SK-N-MC (cell line): Measurements from ENCODE around the gene DNAH14.
"Not testable (repeated sequence)": the region's sequence is repeated elsewhere in the genome, so short reads cannot be mapped to it uniquely, and the experiment has no call there.

ENCODE experiments used
- EZH2 ChIP-seq: fragments of 200-600 bp; sonication (generic); IDR thresholded peaks from one replicate; pipeline ENCODE4 v1.6.1; 2017; ENCODE audit warnings: antibody characterized with exemption
- FOXP2 ChIP-seq: optimal IDR thresholded peaks from 2 replicates; pipeline ENCODE3; 2011; ENCODE audit warnings: mild to moderate bottlenecking, moderate library complexity; ENCODE audit not compliant: insufficient read depth; ENCODE audit errors: extremely low read length, control extremely low read depth
- POLR2AphosphoS5 ChIP-seq: IDR thresholded peaks from 2 replicates; pipeline ENCODE4 v1.6.1; 2012; ENCODE audit warnings: mild to moderate bottlenecking, low read depth, low read length, borderline replicate concordance

DNA sequence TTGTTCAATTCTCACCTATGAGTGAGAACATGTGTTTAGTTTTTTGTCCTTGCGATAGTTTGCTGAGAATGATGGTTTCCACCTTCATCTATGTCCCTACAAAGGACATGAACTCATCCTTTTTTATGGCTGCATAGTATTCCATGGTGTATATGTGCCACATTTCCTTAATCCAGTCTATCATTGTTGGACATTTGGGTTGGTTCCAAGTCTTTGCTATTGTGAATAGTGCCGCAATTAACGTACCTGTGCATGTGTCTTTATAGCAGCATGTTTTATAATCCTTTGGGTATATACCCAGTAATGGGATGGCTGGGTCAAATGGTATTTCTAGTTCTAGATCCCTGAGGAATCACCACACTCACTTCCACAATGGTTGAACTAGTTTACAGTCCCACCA, 11.3 kb downstream of the DNAH14 start:
- TF ChIP-seq EZH2, POLR2AphosphoS5, FOXP2: not testable (repeated sequence)
